OCI-M2 (cell line): Measurements from ENCODE around the gene NADK.

Experiments used
- DNase-seq: peaks from one replicate; lab custom pipeline; 2025; ENCODE audit not compliant: unreplicated experiment; lab: John Stamatoyannopoulos, UW

Gene NADK

GRCh38 chr1:1764876-1765470 is 13.3 kb downstream of the NADK start:
- DNase-seq: no peak

- DNase-seq: no peak
These were observed 14.3 kb downstream of the NADK start for GRCh38 chr1:1763657-1764621.

- DNase-seq: no peak
These were observed 16.5 kb downstream of the NADK start for GRCh38 chr1:1761504-1762376.

GRCh38 chr1:1760715-1761114 is 17.6 kb downstream of the NADK start:
- no peak for DNase-seq

- no peak for DNase-seq
These were observed 18.0 kb downstream of the NADK start for GRCh38 chr1:1760345-1760650.

GRCh38 chr1:1759456-1760344 is 18.6 kb downstream of the NADK start:
- DNase-seq: no peak

- DNase-seq: no peak
These were observed 19.4 kb downstream of the NADK start for GRCh38 chr1:1758692-1759455.

- DNase-seq: no peak
These were observed 20.1 kb downstream of the NADK start for GRCh38 chr1:1758059-1758621.

- DNase-seq: no peak
These were observed 20.7 kb downstream of the NADK start for GRCh38 chr1:1757422-1758058.

- DNase-seq: no peak
These were observed 21.4 kb downstream of the NADK start for GRCh38 chr1:1756661-1757421.

- no peak for DNase-seq
These were observed 22.4 kb downstream of the NADK start for GRCh38 chr1:1755852-1756251.

- no peak for DNase-seq
These were observed 22.8 kb downstream of the NADK start for GRCh38 chr1:1755426-1755825.

- DNase-seq: no peak
These were observed 24.0 kb downstream of the NADK start for GRCh38 chr1:1754051-1754815.

- DNase-seq: no peak
These were observed 24.7 kb downstream of the NADK start for GRCh38 chr1:1753607-1754005.

- DNase-seq: no peak
These were observed 25.3 kb downstream of the NADK start for GRCh38 chr1:1752636-1753606.

- DNase-seq: no peak
These were observed 26.1 kb downstream of the NADK start for GRCh38 chr1:1752190-1752589.
